Measurements from ENCODE around the gene MRPL34.

GRCh38 chr19:17327068-17327653 is 21.5 kb downstream of the MRPL34 start:
- TF ChIP-seq CTCF (IDR thresholded peaks at IDR 0.05; ENCODE audit: low read depth, low read length) (no peak), EZH2phosphoT487 (IDR thresholded peaks at IDR 0.05; ENCODE audit: low read depth) (no peak)
